Natural killer cell (primary cell): ENCODE results near the gene TMEM170B. TPM values are rescaled to one million over a fixed set of nuclear protein-coding genes. Genes with fewer than 3 reads are reported as not detected.

Source experiments
- ATAC-seq, 3 donors: fragments of 150-1000 bp in 2 of 3; fragments of 200-7000 bp in 1 of 3; cut with Tn5 transposase; 1 replicate in 1 of 3; 2 replicates in 2 of 3; pipeline ENCODE4 v1.10.0; 2021; ENCODE audit warnings: mild to moderate bottlenecking in 2 of 3, moderate library complexity in 2 of 3
- DNase-seq, 2 donors: peaks; one replicate each; pipeline versions ENCODE4 v3.0.0 to v3.0.0-alpha.2; 2013 to 2021; ENCODE audit warnings: mixed read lengths in 1 of 2
- H3K27ac ChIP-seq: one replicate; pipeline ENCODE4 v1.5.1; 2013; ENCODE audit warnings: mild to moderate bottlenecking, low read length
- H3K27me3 ChIP-seq: one replicate; pipeline ENCODE4 v1.6.1; 2013; ENCODE audit warnings: low read length; ENCODE audit not compliant: control insufficient read depth, insufficient read depth
- H3K36me3 ChIP-seq: one replicate; pipeline ENCODE4 v1.6.1; 2013; ENCODE audit warnings: low read length; ENCODE audit not compliant: control insufficient read depth, insufficient read depth
- H3K4me1 ChIP-seq: one replicate; pipeline ENCODE4 v1.6.1; 2013; ENCODE audit warnings: low read length; ENCODE audit not compliant: control insufficient read depth, insufficient read depth
- H3K4me3 ChIP-seq: one replicate; pipeline ENCODE4 v1.5.1; 2013; ENCODE audit warnings: low read length
- H3K9me3 ChIP-seq: one replicate; pipeline ENCODE4 v1.6.1; 2013; ENCODE audit warnings: low read length; ENCODE audit not compliant: control insufficient read depth, insufficient read depth
- H3K27ac Mint-ChIP-seq, 2 donors: one replicate each; pipeline ENCODE4 v1.8.0; 2022; ENCODE audit warnings: mild to moderate bottlenecking in 2 of 2, mixed read lengths in 2 of 2, moderate library complexity in 1 of 2
- H3K27me3 Mint-ChIP-seq, 2 donors: one replicate each; pipeline ENCODE4 v1.8.0; 2022; ENCODE audit warnings: low read depth in 2 of 2, mixed read lengths in 2 of 2
- H3K36me3 Mint-ChIP-seq: one replicate; pipeline ENCODE4 v1.8.0; 2022; ENCODE audit warnings: mixed read lengths
- H3K4me1 Mint-ChIP-seq, 2 donors: one replicate each; pipeline ENCODE4 v1.8.0; 2022; ENCODE audit warnings: mixed read lengths in 2 of 2
- H3K4me3 Mint-ChIP-seq: one replicate; pipeline ENCODE4 v1.8.0; 2022; ENCODE audit warnings: mild to moderate bottlenecking, moderate library complexity, mixed read lengths
- H3K9me3 Mint-ChIP-seq, 2 donors: one replicate each; pipeline ENCODE4 v1.8.0; 2022; ENCODE audit warnings: mixed read lengths in 2 of 2
- WGBS: methylation state at CpG from one replicate; pipeline ENCODE4 v1.1.7; 2013; ENCODE audit warnings: missing lambda C conversion rate; ENCODE audit not compliant: insufficient coverage; 5-methylcytosine and 5-hydroxymethylcytosine counted together
- intact Hi-C: fragments of 100-400 bp; cut with micrococcal nuclease; formaldehyde crosslinking; loops from one replicate; pipeline ENCODE4 v1.14.2; 2022
- total RNA-seq, 4 donors: library from RNA; stranded (reverse); fragments of 120-200 nt in 1 of 4; gene quantifications; one replicate each; pipeline versions ENCODE4 v1.2.3 to v1.2.4, GENCODE V29; 2013 to 2022
- TF ChIP-seq, protein P1 (sequence below): fragments of 200-600 bp; IDR thresholded peaks from one replicate; pipeline ENCODE4 v1.8.0; 2022; ENCODE audit warnings: antibody characterized with exemption

The TMEM170B gene
- total RNA-seq, 3 donors from 2014 or later (not counting 1 experiment from before 2014, with no cell fraction given): 1.8 to 3.6 (median 2.5) TPM

DNA sequence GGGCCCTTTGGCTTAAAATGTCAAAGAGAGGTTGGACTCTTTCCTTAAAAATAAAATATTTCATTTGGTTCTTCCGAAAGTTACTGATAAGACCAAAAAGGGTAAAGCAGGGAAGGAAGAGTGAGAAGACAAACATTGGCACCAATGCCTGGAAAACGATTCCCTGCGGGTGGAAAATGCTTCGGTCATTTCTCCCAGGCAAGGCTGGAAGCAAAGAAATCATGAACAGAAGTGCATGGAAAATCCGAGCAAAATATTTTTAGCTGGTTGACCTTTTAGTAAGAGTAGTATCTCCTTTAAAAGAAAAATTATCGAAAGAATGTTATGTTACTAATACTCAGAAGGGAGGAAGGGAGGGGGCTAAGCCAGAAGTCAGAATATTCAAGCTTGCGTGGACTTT lies 62.7 kb downstream of the TMEM170B start:
- Histone ChIP-seq H3K4me3 (no peak overlapping the region), H3K27ac (no peak overlapping the region), H3K9me3 (no peaks in the 10 kb centered on the region), H3K36me3 (no peaks in the 10 kb centered on the region), H3K4me1 (no peaks in the 10 kb centered on the region), H3K27me3 (no peaks in the 10 kb centered on the region)
- intact Hi-C loops: no loop called here
- DNase-seq (no peak), ATAC-seq (no peak)
- H3K9me3 Mint-ChIP-seq: no peaks in the 10 kb centered on the region
- TF ChIP-seq, protein P1, sequence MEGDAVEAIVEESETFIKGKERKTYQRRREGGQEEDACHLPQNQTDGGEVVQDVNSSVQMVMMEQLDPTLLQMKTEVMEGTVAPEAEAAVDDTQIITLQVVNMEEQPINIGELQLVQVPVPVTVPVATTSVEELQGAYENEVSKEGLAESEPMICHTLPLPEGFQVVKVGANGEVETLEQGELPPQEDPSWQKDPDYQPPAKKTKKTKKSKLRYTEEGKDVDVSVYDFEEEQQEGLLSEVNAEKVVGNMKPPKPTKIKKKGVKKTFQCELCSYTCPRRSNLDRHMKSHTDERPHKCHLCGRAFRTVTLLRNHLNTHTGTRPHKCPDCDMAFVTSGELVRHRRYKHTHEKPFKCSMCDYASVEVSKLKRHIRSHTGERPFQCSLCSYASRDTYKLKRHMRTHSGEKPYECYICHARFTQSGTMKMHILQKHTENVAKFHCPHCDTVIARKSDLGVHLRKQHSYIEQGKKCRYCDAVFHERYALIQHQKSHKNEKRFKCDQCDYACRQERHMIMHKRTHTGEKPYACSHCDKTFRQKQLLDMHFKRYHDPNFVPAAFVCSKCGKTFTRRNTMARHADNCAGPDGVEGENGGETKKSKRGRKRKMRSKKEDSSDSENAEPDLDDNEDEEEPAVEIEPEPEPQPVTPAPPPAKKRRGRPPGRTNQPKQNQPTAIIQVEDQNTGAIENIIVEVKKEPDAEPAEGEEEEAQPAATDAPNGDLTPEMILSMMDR: no peak
- H3K27me3 Mint-ChIP-seq: peaks cover 16 to 20% of the 10 kb centered on the region in 2 donors
- 92% methylated on average over 7 of the region's 7 CpGs for WGBS
- H3K36me3 Mint-ChIP-seq: no peaks in the 10 kb centered on the region
- no peak overlapping the region for H3K27ac Mint-ChIP-seq
- H3K4me3 Mint-ChIP-seq: no peak overlapping the region
- no peaks in the 10 kb centered on the region for H3K4me1 Mint-ChIP-seq

GRCh38 chr6:11601776-11602605 lies 64.4 kb downstream of the TMEM170B start:
- no peaks in the 10 kb centered on the region for H3K9me3 ChIP-seq
- no peak overlapping the region for H3K27ac ChIP-seq
- no peak overlapping the region for H3K4me3 ChIP-seq
- TF ChIP-seq, protein P1: no peak
- H3K9me3 Mint-ChIP-seq: no peaks in the 10 kb centered on the region
- WGBS: 82% methylated on average over 6 of the region's 7 CpGs
- no peaks in the 10 kb centered on the region for H3K36me3 ChIP-seq
- no peak overlapping the region for H3K4me3 Mint-ChIP-seq
- no peaks in the 10 kb centered on the region for H3K36me3 Mint-ChIP-seq
- H3K4me1 ChIP-seq: no peaks in the 10 kb centered on the region
- DNase-seq (no peak), ATAC-seq (no peak)
- peaks cover 19 to 24% of the 10 kb centered on the region in 2 donors for H3K27me3 Mint-ChIP-seq
- intact Hi-C loops: no loop called here
- H3K27ac Mint-ChIP-seq: no peak overlapping the region
- no peaks in the 10 kb centered on the region for H3K27me3 ChIP-seq
- H3K4me1 Mint-ChIP-seq: no peaks in the 10 kb centered on the region

- intact Hi-C loops: no loop called here
- ATAC-seq: peak in 1 of 3 donors; percentile 64
- no peaks in the 10 kb centered on the region for H3K4me1 ChIP-seq
- H3K27ac ChIP-seq: no peak overlapping the region
- Mint-ChIP-seq H3K4me3 (no peak overlapping the region), H3K27me3 (peaks cover 22 to 37% of the 10 kb centered on the region in 2 donors), H3K9me3 (no peaks in the 10 kb centered on the region), H3K36me3 (no peaks in the 10 kb centered on the region), H3K4me1 (no peaks in the 10 kb centered on the region), H3K27ac (no peak overlapping the region)
- no peaks in the 10 kb centered on the region for H3K36me3 ChIP-seq
- 44% methylated on average over 3 of the region's 3 CpGs for WGBS
- H3K4me3 ChIP-seq: no peak overlapping the region
- TF ChIP-seq, protein P1: no peak
- no peak for DNase-seq
- H3K27me3 ChIP-seq: no peaks in the 10 kb centered on the region
- H3K9me3 ChIP-seq: no peaks in the 10 kb centered on the region
Measured at GRCh38 chr6:11604215-11604614, 66.7 kb downstream of the TMEM170B start.
